SK-MEL-5 (cell line): ENCODE results near the gene ZMAT3. TPM values are rescaled to one million over a fixed set of nuclear protein-coding genes. Genes with fewer than 3 reads are reported as not detected.
"Not testable (repeated sequence)": the region's sequence is repeated elsewhere in the genome, so short reads cannot be mapped to it uniquely, and the experiment has no call there.

Experiments
- DNase-seq: peaks from one replicate; pipeline ENCODE4 v3.0.0-alpha.2; 2016; ENCODE audit warnings: low read depth, low spot score
- in situ Hi-C: cut with HindIII; loops from 2 replicates; pipeline ENCODE4 v1.10.0; 2016; ENCODE audit warnings: low sequenced_read_pairs, high pct_unique_total_duplicates, low pct_unique_long_range_greater_than_20kb
- total RNA-seq: library from RNA; depleted of rRNA; stranded (reverse); fragments of >200 nt; shearing (Covaris generic); gene quantifications from 2 replicates; pipeline ENCODE4 v1.2.3, GENCODE V29; 2014

ZMAT3 gene
- total RNA-seq, 1 experiment from 2014 or later = 12.2 TPM

- DNase-seq = peak; percentile 66
- in situ Hi-C loops = no loop called here
These were observed 2.2 kb upstream of the ZMAT3 start for GRCh38 chr3:179073816-179074215.

- DNase-seq = no peak
- in situ Hi-C loops = no loop called here
These were observed 460 bp upstream of the ZMAT3 start for GRCh38 chr3:179072100-179072438.

GRCh38 chr3:179071027-179071322 lies 634 bp downstream of the ZMAT3 start:
- no peak for DNase-seq
- in situ Hi-C loops = no loop called here

GRCh38 chr3:179069762-179070390 lies 1.7 kb downstream of the ZMAT3 start:
- in situ Hi-C loops = no loop called here
- peak; percentile 27 for DNase-seq

- in situ Hi-C loops = no loop called here
- DNase-seq = peak; percentile 47
These were observed 2.7 kb downstream of the ZMAT3 start for GRCh38 chr3:179068779-179069530.

- DNase-seq = peak; percentile 33
- in situ Hi-C loops = no loop called here
These were observed 3.8 kb downstream of the ZMAT3 start for GRCh38 chr3:179067839-179068238.

GRCh38 chr3:179067291-179067690 lies 4.3 kb downstream of the ZMAT3 start:
- in situ Hi-C loops = no loop called here
- DNase-seq = no peak

- in situ Hi-C loops = no loop called here
- peak; percentile 85 for DNase-seq
These were observed 7.6 kb downstream of the ZMAT3 start for GRCh38 chr3:179063945-179064560.

- in situ Hi-C loops = no loop called here
- no peak for DNase-seq
These were observed 15.3 kb downstream of the ZMAT3 start for GRCh38 chr3:179056326-179056725.

- in situ Hi-C loops, DNase-seq: not testable (repeated sequence)
These were observed 17.0 kb downstream of the ZMAT3 start for GRCh38 chr3:179054565-179054964.

- in situ Hi-C loops = no loop called here
- no peak for DNase-seq
These were observed 24.9 kb downstream of the ZMAT3 start for GRCh38 chr3:179046497-179047353.

GRCh38 chr3:179045719-179046402 lies 25.7 kb downstream of the ZMAT3 start:
- in situ Hi-C loops = no loop called here
- DNase-seq = no peak

GRCh38 chr3:179038899-179039251 lies 32.7 kb downstream of the ZMAT3 start:
- DNase-seq, in situ Hi-C loops: not testable (repeated sequence)

- DNase-seq = no peak
- in situ Hi-C loops = no loop called here
These were observed 33.3 kb downstream of the ZMAT3 start for GRCh38 chr3:179038216-179038898.

- in situ Hi-C loops = no loop called here
- peak; percentile 33 for DNase-seq
These were observed 34.3 kb downstream of the ZMAT3 start for GRCh38 chr3:179037351-179037750.

GRCh38 chr3:179036626-179037300 lies 34.8 kb downstream of the ZMAT3 start:
- DNase-seq = no peak
- in situ Hi-C loops = no loop called here

- in situ Hi-C loops = no loop called here
- no peak for DNase-seq
These were observed 35.4 kb downstream of the ZMAT3 start for GRCh38 chr3:179036226-179036625.
